Measurements from ENCODE around the gene PPP1R1C. TPM values are rescaled to one million over a fixed set of nuclear protein-coding genes. Genes with fewer than 3 reads are reported as not detected.

Gene PPP1R1C
- total and polyA plus RNA-seq, 2 experiments from 2014 or later, result 3.5 to 18.8 TPM

GRCh38 chr2:181984060-181984459 lies 1.6 kb upstream of the PPP1R1C start:
- H3K27ac Mint-ChIP-seq, result no peak overlapping the region

More at GRCh38 chr2:181984060-181984459, 1.6 kb upstream of the PPP1R1C start:
- Histone ChIP-seq H3K4me3 (no peak overlapping the region), H3K4me2 (no peak overlapping the region), H3K27me3 (ENCODE audit: insufficient read depth) (no peaks in the 10 kb centered on the region), H3K4me1 (ENCODE audit: insufficient read depth) (no peaks in the 10 kb centered on the region), H4K20me1 (replicated peaks; ENCODE audit: insufficient read depth) (no peaks in the 10 kb centered on the region), H3K79me2 (replicated peaks; ENCODE audit: insufficient read depth) (no peaks in the 10 kb centered on the region), H3K27ac (ENCODE audit: low read depth) (no peak overlapping the region), H3K9me2 (ENCODE audit: insufficient read depth) (no peaks in the 10 kb centered on the region), H3F3A (replicated peaks; ENCODE audit: low read depth) (no peaks in the 10 kb centered on the region), H3K36me3 (ENCODE audit: insufficient read depth) (no peaks in the 10 kb centered on the region), H2AFZ (no peak overlapping the region)
- ATAC-seq (no peak), DNase-seq (ENCODE audit: low spot score) (no peak)
- Mint-ChIP-seq H3K4me1 (no peaks in the 10 kb centered on the region; the same call in 2 of the 3 replicates), H3K9me3 (no peaks in the 10 kb centered on the region), H3K27me3 (ENCODE audit: insufficient read depth, low read depth, poor library complexity) (no peaks in the 10 kb centered on the region), H3K4me3 (no peak overlapping the region), H3K36me3 (ENCODE audit: low read depth) (no peaks in the 10 kb centered on the region)
- TF ChIP-seq REST (IDR thresholded peaks at IDR 0.05; ENCODE audit: unreplicated experiment) (no peak), EZH2phosphoT487 (IDR thresholded peaks at IDR 0.05; ENCODE audit: unreplicated experiment) (no peak), CREB1 (CRISPR knock-in tag; IDR thresholded peaks at IDR 0.05; ENCODE audit: low read depth) (no peak), ZNF462 (CRISPR knock-in tag; IDR thresholded peaks at IDR 0.05) (no peak), ZNF331 (CRISPR knock-in tag; IDR thresholded peaks at IDR 0.05; ENCODE audit: low read depth) (no peak), ZNF114 (CRISPR knock-in tag; IDR thresholded peaks at IDR 0.05) (no peak), POLR2AphosphoS5 (IDR thresholded peaks at IDR 0.05; ENCODE audit: low read depth) (no peak), JUNB (IDR thresholded peaks at IDR 0.05; ENCODE audit: unreplicated experiment) (no peak), STAT1 (IDR thresholded peaks at IDR 0.05; ENCODE audit: unreplicated experiment) (no peak), CTCF (conservative IDR thresholded peaks at IDR 0.05; ENCODE audit: low read depth in 2 of 2) (no peak), ETS1 (IDR thresholded peaks at IDR 0.05) (no peak), EZH2 (IDR thresholded peaks at IDR 0.05; ENCODE audit: low read depth, unreplicated experiment) (no peak), NANOG (IDR thresholded peaks at IDR 0.05; ENCODE audit: borderline replicate concordance) (no peak)

Data from GM23338 (cell line).